Measurements from ENCODE around the gene OR52H1.

DNA sequence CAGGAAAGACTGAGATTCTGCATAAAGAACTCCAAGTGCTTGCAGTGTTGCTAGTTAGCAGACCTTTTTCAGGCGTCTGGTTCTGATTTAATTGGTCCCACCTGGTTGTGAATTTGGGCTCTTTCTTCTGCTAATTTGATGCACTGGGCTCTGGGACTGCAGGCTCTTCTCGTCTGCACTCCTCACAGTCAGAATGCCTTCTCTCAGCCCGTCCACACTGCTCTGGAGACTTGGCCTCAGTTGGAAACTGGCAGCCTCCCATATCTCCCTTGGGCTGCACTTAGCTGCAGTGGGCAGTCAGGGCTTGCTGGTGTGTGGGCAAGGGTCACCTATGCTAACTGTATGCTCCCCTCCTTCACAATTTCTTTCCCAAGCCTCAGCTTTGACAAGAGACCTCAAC lies 49.6 kb upstream of the OR52H1 start:
- no peak for TF ChIP-seq MYC (IDR thresholded peaks at IDR 0.05; ENCODE audit: low read depth, low read length)
- TF ChIP-seq MYC (CRISPR knock-in tag; IDR thresholded peaks at IDR 0.05; ENCODE audit: borderline replicate concordance, low read depth) = no peak
- no peak for TF ChIP-seq PHF8 (IDR thresholded peaks at IDR 0.05; ENCODE audit: borderline replicate concordance, low read length)
- no peak for TF ChIP-seq EZH2 (IDR thresholded peaks at IDR 0.05; ENCODE audit: borderline replicate concordance, low read depth, low read length)
- TF ChIP-seq GABPA (tag; conservative IDR thresholded peaks at IDR 0.05; ENCODE audit: low read depth) = no peak
- no peak for TF ChIP-seq JUNB (CRISPR knock-in tag; conservative IDR thresholded peaks at IDR 0.05)
- no peak for TF ChIP-seq ETV6 (IDR thresholded peaks at IDR 0.05; ENCODE audit: borderline replicate concordance in 1 of 2, low read depth in 2 of 2, low read length in 1 of 2)
- no peak for TF ChIP-seq ETV6 (CRISPR knock-in tag; IDR thresholded peaks at IDR 0.05; ENCODE audit: borderline replicate concordance)
